ENCODE results near the gene NHS.

NHS gene

DNA sequence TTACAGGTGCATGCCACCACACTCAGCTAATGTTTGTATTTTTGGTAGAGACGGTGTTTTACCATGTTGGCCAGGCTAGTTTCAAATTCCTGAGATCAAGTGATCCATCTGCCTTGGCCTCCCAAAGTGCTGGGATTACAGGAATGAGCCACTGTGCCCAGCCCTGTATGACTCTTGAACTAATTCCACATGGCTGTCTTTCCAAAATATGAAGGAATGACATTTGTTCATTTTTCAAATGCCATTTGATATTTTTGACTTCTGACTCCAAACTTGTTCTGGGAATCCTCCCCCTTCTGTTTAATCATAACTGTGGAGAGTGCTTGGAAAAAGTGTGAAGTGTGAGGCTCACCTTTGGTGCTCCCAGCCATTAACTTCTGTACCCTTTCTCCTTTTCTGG lies 119.2 kb downstream of the NHS start:
- TF ChIP-seq FOXP2 (optimal IDR thresholded peaks at IDR 0.05; ENCODE audit: borderline replicate concordance, extremely low read depth, extremely low read length, insufficient read depth) (no peak), TAF1 (IDR thresholded peaks at IDR 0.05; ENCODE audit: borderline replicate concordance, insufficient read depth, low read length) (no peak), SIN3A (IDR thresholded peaks at IDR 0.05; ENCODE audit: borderline replicate concordance, insufficient read depth, low read length) (no peak), POLR2AphosphoS5 (IDR thresholded peaks at IDR 0.05; ENCODE audit: low read depth, low read length) (no peak)
- TF ChIP-seq, protein P1, sequence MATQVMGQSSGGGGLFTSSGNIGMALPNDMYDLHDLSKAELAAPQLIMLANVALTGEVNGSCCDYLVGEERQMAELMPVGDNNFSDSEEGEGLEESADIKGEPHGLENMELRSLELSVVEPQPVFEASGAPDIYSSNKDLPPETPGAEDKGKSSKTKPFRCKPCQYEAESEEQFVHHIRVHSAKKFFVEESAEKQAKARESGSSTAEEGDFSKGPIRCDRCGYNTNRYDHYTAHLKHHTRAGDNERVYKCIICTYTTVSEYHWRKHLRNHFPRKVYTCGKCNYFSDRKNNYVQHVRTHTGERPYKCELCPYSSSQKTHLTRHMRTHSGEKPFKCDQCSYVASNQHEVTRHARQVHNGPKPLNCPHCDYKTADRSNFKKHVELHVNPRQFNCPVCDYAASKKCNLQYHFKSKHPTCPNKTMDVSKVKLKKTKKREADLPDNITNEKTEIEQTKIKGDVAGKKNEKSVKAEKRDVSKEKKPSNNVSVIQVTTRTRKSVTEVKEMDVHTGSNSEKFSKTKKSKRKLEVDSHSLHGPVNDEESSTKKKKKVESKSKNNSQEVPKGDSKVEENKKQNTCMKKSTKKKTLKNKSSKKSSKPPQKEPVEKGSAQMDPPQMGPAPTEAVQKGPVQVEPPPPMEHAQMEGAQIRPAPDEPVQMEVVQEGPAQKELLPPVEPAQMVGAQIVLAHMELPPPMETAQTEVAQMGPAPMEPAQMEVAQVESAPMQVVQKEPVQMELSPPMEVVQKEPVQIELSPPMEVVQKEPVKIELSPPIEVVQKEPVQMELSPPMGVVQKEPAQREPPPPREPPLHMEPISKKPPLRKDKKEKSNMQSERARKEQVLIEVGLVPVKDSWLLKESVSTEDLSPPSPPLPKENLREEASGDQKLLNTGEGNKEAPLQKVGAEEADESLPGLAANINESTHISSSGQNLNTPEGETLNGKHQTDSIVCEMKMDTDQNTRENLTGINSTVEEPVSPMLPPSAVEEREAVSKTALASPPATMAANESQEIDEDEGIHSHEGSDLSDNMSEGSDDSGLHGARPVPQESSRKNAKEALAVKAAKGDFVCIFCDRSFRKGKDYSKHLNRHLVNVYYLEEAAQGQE (IDR thresholded peaks at IDR 0.05; ENCODE audit: insufficient read depth in 1 of 2, low read depth in 2 of 2, low read length in 2 of 2) = no peak

DNA sequence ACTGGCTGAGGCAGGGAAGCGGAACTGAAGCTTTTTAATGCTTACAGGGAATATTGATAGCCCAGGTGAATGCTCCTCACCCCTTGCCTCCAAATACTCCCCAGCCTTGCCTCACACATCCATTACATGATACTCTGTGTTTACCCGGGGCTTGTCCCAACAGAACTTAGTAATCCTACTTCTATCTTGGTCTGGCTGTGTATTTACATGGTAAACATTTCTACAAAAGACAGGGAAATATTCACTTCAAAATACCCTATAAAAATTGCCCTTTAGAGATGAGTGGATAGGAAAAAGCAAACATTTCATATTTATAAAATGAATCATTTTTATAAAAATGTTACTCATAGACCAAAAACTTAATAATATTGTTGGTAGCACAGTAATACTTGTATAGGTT lies 120.1 kb downstream of the NHS start:
- no peak for TF ChIP-seq POLR2AphosphoS5 (IDR thresholded peaks at IDR 0.05; ENCODE audit: low read depth, low read length)
- no peak for TF ChIP-seq FOXP2 (optimal IDR thresholded peaks at IDR 0.05; ENCODE audit: borderline replicate concordance, extremely low read depth, extremely low read length, insufficient read depth)
- no peak for TF ChIP-seq TAF1 (IDR thresholded peaks at IDR 0.05; ENCODE audit: borderline replicate concordance, insufficient read depth, low read length)
- no peak for TF ChIP-seq SIN3A (IDR thresholded peaks at IDR 0.05; ENCODE audit: borderline replicate concordance, insufficient read depth, low read length)
- TF ChIP-seq, protein P1 (IDR thresholded peaks at IDR 0.05; ENCODE audit: insufficient read depth in 1 of 2, low read depth in 2 of 2, low read length in 2 of 2) = no peak

DNA sequence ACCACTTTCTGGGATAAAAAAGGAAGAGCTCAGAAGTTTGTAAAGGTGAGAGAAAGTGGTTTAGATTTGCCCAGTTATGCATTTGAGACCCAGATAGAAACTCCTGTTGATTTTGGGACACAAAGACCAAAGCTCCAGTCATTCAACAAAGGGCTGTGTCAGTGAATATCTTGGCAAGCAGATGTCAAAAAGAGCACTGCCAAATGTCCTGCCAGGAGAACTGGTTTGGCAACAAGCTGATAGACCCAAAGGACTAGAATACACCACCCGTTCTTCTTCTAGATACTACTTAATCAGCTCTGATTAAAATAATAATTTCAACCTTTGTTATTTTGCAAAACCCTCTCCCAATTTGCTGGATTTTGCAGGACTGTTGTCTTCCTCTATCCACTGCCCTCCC lies 121.4 kb downstream of the NHS start:
- TF ChIP-seq, protein P1 (IDR thresholded peaks at IDR 0.05; ENCODE audit: insufficient read depth in 1 of 2, low read depth in 2 of 2, low read length in 2 of 2) = no peak
- no peak for TF ChIP-seq TAF1 (IDR thresholded peaks at IDR 0.05; ENCODE audit: borderline replicate concordance, insufficient read depth, low read length)
- TF ChIP-seq SIN3A (IDR thresholded peaks at IDR 0.05; ENCODE audit: borderline replicate concordance, insufficient read depth, low read length) = no peak
- TF ChIP-seq FOXP2 (optimal IDR thresholded peaks at IDR 0.05; ENCODE audit: borderline replicate concordance, extremely low read depth, extremely low read length, insufficient read depth) = no peak
- TF ChIP-seq POLR2AphosphoS5 (IDR thresholded peaks at IDR 0.05; ENCODE audit: low read depth, low read length) = no peak

DNA sequence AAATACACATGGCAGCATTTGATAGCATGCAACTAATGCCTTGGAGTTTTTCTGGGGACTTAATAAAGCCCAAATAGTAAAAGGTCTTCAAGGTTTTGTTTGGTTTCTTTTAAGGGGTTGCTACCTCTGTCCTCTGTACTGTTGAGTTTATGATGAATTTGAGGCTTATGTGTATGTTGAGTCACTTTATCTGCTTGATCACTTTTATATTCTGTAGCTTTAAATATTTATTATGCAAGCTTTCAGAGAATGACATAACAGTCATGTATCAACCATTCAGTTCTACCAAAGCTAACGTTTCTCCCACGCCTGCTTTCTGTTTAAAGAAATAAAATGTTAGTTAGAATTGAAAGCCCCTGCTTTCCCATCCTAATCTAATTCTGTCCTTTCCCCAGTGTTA lies 122.2 kb downstream of the NHS start:
- TF ChIP-seq POLR2AphosphoS5 (IDR thresholded peaks at IDR 0.05; ENCODE audit: low read depth, low read length) (no peak), FOXP2 (optimal IDR thresholded peaks at IDR 0.05; ENCODE audit: borderline replicate concordance, extremely low read depth, extremely low read length, insufficient read depth) (no peak), TAF1 (IDR thresholded peaks at IDR 0.05; ENCODE audit: borderline replicate concordance, insufficient read depth, low read length) (no peak), SIN3A (IDR thresholded peaks at IDR 0.05; ENCODE audit: borderline replicate concordance, insufficient read depth, low read length) (no peak)
- TF ChIP-seq, protein P1 (IDR thresholded peaks at IDR 0.05; ENCODE audit: insufficient read depth in 1 of 2, low read depth in 2 of 2, low read length in 2 of 2) = no peak

DNA sequence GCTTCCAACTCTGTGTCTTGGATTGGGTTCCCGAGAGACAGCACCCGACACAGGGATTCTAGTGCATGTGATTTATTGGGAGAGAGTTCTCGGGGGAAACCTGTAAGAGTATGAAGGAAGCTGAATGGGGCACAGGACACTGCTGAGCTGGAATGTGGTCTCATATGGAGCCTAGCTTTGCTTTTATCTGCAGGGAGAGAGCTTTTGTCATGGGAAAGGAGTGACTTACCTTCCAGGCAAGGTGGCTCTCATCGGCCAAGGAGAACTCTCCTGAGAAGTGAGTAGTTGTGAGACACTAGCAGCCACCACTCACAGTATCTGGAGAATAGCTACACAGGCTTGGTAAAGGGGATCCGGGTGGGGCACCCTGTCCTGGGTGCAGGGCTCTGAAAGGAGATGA lies 124.5 kb downstream of the NHS start:
- TF ChIP-seq TAF1 (IDR thresholded peaks at IDR 0.05; ENCODE audit: borderline replicate concordance, insufficient read depth, low read length) = no peak
- TF ChIP-seq, protein P1 (IDR thresholded peaks at IDR 0.05; ENCODE audit: insufficient read depth in 1 of 2, low read depth in 2 of 2, low read length in 2 of 2) = no peak
- TF ChIP-seq POLR2AphosphoS5 (IDR thresholded peaks at IDR 0.05; ENCODE audit: low read depth, low read length) = no peak
- no peak for TF ChIP-seq SIN3A (IDR thresholded peaks at IDR 0.05; ENCODE audit: borderline replicate concordance, insufficient read depth, low read length)
- TF ChIP-seq FOXP2 (optimal IDR thresholded peaks at IDR 0.05; ENCODE audit: borderline replicate concordance, extremely low read depth, extremely low read length, insufficient read depth) = no peak

Data from PFSK-1 (cell line).